K562 (cell line): Measurements from ENCODE around the gene EOLA1. TPM values are rescaled to one million over a fixed set of nuclear protein-coding genes. Genes with fewer than 3 reads are reported as not detected.
A peak's percentile ranks its signal among the peaks of the same experiment; 100 is the strongest.
"Not testable (repeated sequence)": the region's sequence is repeated elsewhere in the genome, so short reads cannot be mapped to it uniquely, and the experiment has no call there.

Experiments
- ATAC-seq: fragments of 200-7000 bp; cut with Tn5 transposase; 3 replicates; pipeline ENCODE4 v1.9.1; 2020; ENCODE audit warnings: moderate library complexity
- BruUV-seq: library from RNA; stranded (reverse); fragments of 400-500 nt; replicated peaks from 2 replicates; lab custom pipeline; 2021; lab: Mats Ljungman, UMichigan
- CTCF ChIA-PET: fragments of 300-600 bp; formaldehyde crosslinking; extraction: SDS; loops from one replicate; lab custom pipeline; 2021; ENCODE audit warnings: low intra/inter-chr PET ratio; lab: Yijun Ruan, JAX
- POLR2A ChIA-PET: fragments of 300-600, 350-650 bp; sonication (Branson Sonifier 250); formaldehyde crosslinking; extraction: SDS; loops from one replicate; lab custom pipeline; 2021; ENCODE audit warnings: antibody characterized with exemption, inconsistent platforms; lab: Yijun Ruan, JAX
- DNase-seq, 4 experiments: peaks; one replicate each; pipeline versions ENCODE4 v3.0.0 to v3.0.0-alpha.2; 2011 to 2018; ENCODE audit warnings: low spot score in 3 of 4, mixed read lengths in 3 of 4; ENCODE audit errors: extremely low read depth in 1 of 4
- FAIRE-seq: peaks from 2 replicates; lab custom pipeline; 2011; peaks lifted over from hg19 to GRCh38; lab: Jason Lieb, UNC
- H2AFZ ChIP-seq: 2 replicates; pipeline ENCODE4 v1.6.0; 2011; ENCODE audit warnings: low read depth, low read length, control low read depth, inconsistent platforms
- H3K27ac ChIP-seq: fragments of 200-600 bp; 3 replicates; pipeline ENCODE4 v1.8.0; 2011; ENCODE audit warnings: low read depth, mild to moderate bottlenecking, control low read depth, inconsistent platforms, low read length, moderate library complexity, mixed read lengths; ENCODE audit errors: extremely low read depth
- H3K27me3 ChIP-seq, 2 experiments: fragments of 300-600 bp in 1 of 2; 2 replicates in 1 of 2; 3 replicates in 1 of 2; pipeline versions ENCODE4 v1.6.0 to v1.8.0; 2011; ENCODE audit warnings: inconsistent platforms in 2 of 2, low read length in 2 of 2, mild to moderate bottlenecking in 1 of 2, mixed read lengths in 1 of 2, moderate library complexity in 1 of 2; ENCODE audit not compliant: control insufficient read depth in 2 of 2, insufficient read depth in 2 of 2
- H3K36me3 ChIP-seq: fragments of 300-600 bp; 3 replicates; pipeline ENCODE4 v1.8.0; 2011; ENCODE audit warnings: mild to moderate bottlenecking, low read length, inconsistent platforms; ENCODE audit not compliant: control insufficient read depth, insufficient read depth
- H3K4me1 ChIP-seq, 2 experiments: fragments of 200-600 bp in 1 of 2; replicated peaks in 1 of 2; 2 replicates in 1 of 2; 3 replicates in 1 of 2; pipeline versions ENCODE4 v1.5.1 to v1.8.0; 2011; ENCODE audit warnings: inconsistent platforms in 2 of 2, low read length in 2 of 2, mild to moderate bottlenecking in 1 of 2, mixed read lengths in 1 of 2, moderate library complexity in 1 of 2; ENCODE audit not compliant: control insufficient read depth in 2 of 2, insufficient read depth in 2 of 2
- H3K4me2 ChIP-seq: 2 replicates; pipeline ENCODE4 v1.6.1; 2011; ENCODE audit warnings: low read length, control low read depth, inconsistent platforms, mixed read lengths; ENCODE audit not compliant: insufficient read depth
- H3K4me3 ChIP-seq: fragments of 200-600 bp; sonication (generic), shearing (Covaris generic); 2 replicates; pipeline ENCODE4 v1.5.1; 2016; ENCODE audit warnings: control low read depth, inconsistent platforms
- H3K79me2 ChIP-seq: fragments of 200-600 bp; 3 replicates; pipeline ENCODE4 v1.8.0; 2011; ENCODE audit warnings: low read length, inconsistent platforms; ENCODE audit not compliant: control insufficient read depth, insufficient read depth
- H3K9ac ChIP-seq, 2 experiments: 2 replicates each; pipeline versions ENCODE4 v1.6.0 to v1.6.1; 2011; ENCODE audit warnings: low read depth in 2 of 2, low read length in 2 of 2, control low read depth in 1 of 2, inconsistent platforms in 1 of 2, mild to moderate bottlenecking in 1 of 2, mixed read lengths in 1 of 2; ENCODE audit not compliant: insufficient read depth in 1 of 2
- H3K9me1 ChIP-seq: one replicate; pipeline ENCODE4 v1.6.0; 2011; ENCODE audit warnings: inconsistent platforms, mild to moderate bottlenecking, low read length, moderate library complexity; ENCODE audit not compliant: control insufficient read depth, insufficient read depth
- H3K9me3 ChIP-seq: replicated peaks from 2 replicates; pipeline ENCODE4 v1.5.1; 2011; ENCODE audit warnings: low read depth, low read length, inconsistent platforms; ENCODE audit not compliant: control insufficient read depth, insufficient read depth
- H4K20me1 ChIP-seq: replicated peaks from 2 replicates; pipeline ENCODE4 v1.6.1; 2011; ENCODE audit warnings: low read length, inconsistent platforms, mixed read lengths; ENCODE audit not compliant: control insufficient read depth, insufficient read depth
- EGR1 ChIP-seq: fragments of 450-650 bp; conservative IDR thresholded peaks from 2 replicates; pipeline ENCODE4 v1.6.1; 2017; ENCODE audit warnings: mild to moderate bottlenecking
- FOXJ2 ChIP-seq: fragments of 200-800 bp; sonication (Bioruptor generic); IDR thresholded peaks from 2 replicates; pipeline ENCODE4 v1.6.1; 2016; ENCODE audit warnings: missing genetic modification characterization, missing compliant biosample characterization
- GABPA ChIP-seq: fragments of 200-800 bp; sonication (Bioruptor generic); conservative IDR thresholded peaks from 2 replicates; pipeline ENCODE4 v1.6.1; 2016; ENCODE audit warnings: low read depth, missing genetic modification characterization, missing compliant biosample characterization
- GATA2 ChIP-seq: sonication (generic); formaldehyde crosslinking; IDR thresholded peaks from 2 replicates; pipeline ENCODE4 v1.4.0; 2020; ENCODE audit warnings: mild to moderate bottlenecking, missing genetic modification reagents
- MAFK ChIP-seq: IDR thresholded peaks from 2 replicates; pipeline ENCODE4 v1.6.1; 2011; ENCODE audit warnings: low read length, improper control_type of control experiment
- NFE2 ChIP-seq: IDR thresholded peaks from 2 replicates; pipeline ENCODE4 v1.6.1; 2014; ENCODE audit warnings: antibody characterized with exemption, low read depth
- NR2C2 ChIP-seq, 2 experiments: fragments of 200-800 bp in 1 of 2; sonication (Bioruptor generic) in 1 of 2; sonication (generic) in 1 of 2; formaldehyde crosslinking in 1 of 2; IDR thresholded peaks; 2 replicates each; pipeline versions ENCODE4 v1.6.1 to v1.8.0; 2016 to 2022; ENCODE audit warnings: mild to moderate bottlenecking in 1 of 2, missing compliant biosample characterization in 1 of 2, missing genetic modification characterization in 1 of 2, missing genetic modification reagents in 1 of 2
- RBFOX2 ChIP-seq: fragments of 200-400 bp; formaldehyde crosslinking; IDR thresholded peaks from 2 replicates; pipeline ENCODE4 v1.6.1; 2017; ENCODE audit warnings: low read depth, mild to moderate bottlenecking, low read length, moderate library complexity
- RCOR1 ChIP-seq, 2 experiments: IDR thresholded peaks; 2 replicates each; pipeline ENCODE4 v1.6.1; 2012; ENCODE audit warnings: low read depth in 2 of 2, low read length in 2 of 2, borderline replicate concordance in 1 of 2, improper control_type of control experiment in 1 of 2
- RFX1 ChIP-seq: fragments of 450-650 bp; IDR thresholded peaks from 2 replicates; pipeline ENCODE4 v1.6.1; 2016; ENCODE audit warnings: mild to moderate bottlenecking, moderate library complexity
- WGBS: fragments of 100-300 bp; shearing (Covaris generic); methylation state at CpG from one replicate; pipeline ENCODE4 v1.1.6; 2016; ENCODE audit warnings: low coverage, mixed read lengths; ENCODE audit not compliant: insufficient coverage; ENCODE audit errors: missing lambda C conversion rate; 5-methylcytosine and 5-hydroxymethylcytosine counted together
- in situ Hi-C: fragments of 300-500 bp; cut with MboI; formaldehyde crosslinking; loops from 4 replicates; pipeline ENCODE4 v1.15.0; 2018; ENCODE audit warnings: inconsistent platforms, mixed read lengths
- intact Hi-C: fragments of 100-400 bp; cut with micrococcal nuclease; formaldehyde crosslinking; loops from 2 replicates; pipeline ENCODE4 v1.14.2; 2022
- polyA plus RNA-seq, 8 experiments: library from polyadenylated mRNA; depleted of rRNA in 4 of 8; stranded (reverse) in 5 of 8; unstranded in 3 of 8; fragments of >200 nt; fragmentation: Nextera tagmentation in 2 of 8; fragmentation: Illumina TruSeq in 1 of 8; extraction: Ambion mirVana in 2 of 8; extraction: Trizol in 1 of 8; gene quantifications; 2 replicates each; pipeline versions ENCODE4 v1.2.1 to v1.2.3, GENCODE V29; 2011 to 2014; ENCODE audit warnings: inconsistent platforms in 1 of 8, missing spikeins in 1 of 8
- total RNA-seq, 7 experiments: library from RNA; depleted of rRNA in 6 of 7; stranded (reverse); fragments of >200 nt in 6 of 7; fragmentation: Illumina TruSeq in 2 of 7; extraction: Trizol in 2 of 7; gene quantifications; 2 replicates each; pipeline versions ENCODE4 v1.2.1 to v1.2.3, GENCODE V29; 2011 to 2021; ENCODE audit warnings: low replicate concordance in 1 of 7

EOLA1 gene
- total and polyA plus RNA-seq, 9 of the 15 experiments (the other 6 are each of a cell fraction or from before 2014, with no cell fraction given), result 6.3 to 32.9 (median 18.2) TPM

- H3K27ac ChIP-seq, H3K4me2 ChIP-seq, H3K9me3 ChIP-seq, BruUV-seq, ATAC-seq, H2AFZ ChIP-seq, H3K36me3 ChIP-seq, H3K4me3 ChIP-seq, H3K79me2 ChIP-seq, H3K9me1 ChIP-seq, CTCF ChIA-PET, FAIRE-seq, DNase-seq, H3K9ac ChIP-seq, intact Hi-C loops, H4K20me1 ChIP-seq, POLR2A ChIA-PET, H3K27me3 ChIP-seq: not testable (repeated sequence)
- WGBS, result 39% methylated on average over 4 of the region's 5 CpGs
- peaks cover 11 to 14% of the 10 kb centered on the region in 2 experiments; a peak in 2 of 5 replicates for H3K4me1 ChIP-seq
- in situ Hi-C loops, result loop anchor here (25.0 kb wide), 1 partner anchor 134 kb away; the partner anchor contains the start of gene TMEM185A
Measured at GRCh38 chrX:149502923-149503322, 37.9 kb upstream of the EOLA1 start.

- ATAC-seq (peak; percentile 66), FAIRE-seq (peak; percentile 100), DNase-seq (peak in 1 of 4 experiments; percentile 55)
- BruUV-seq; H3K9me3 ChIP-seq; H4K20me1 ChIP-seq; H2AFZ ChIP-seq; H3K4me2 ChIP-seq; H3K4me3 ChIP-seq; H3K27ac ChIP-seq; intact Hi-C loops; H3K79me2 ChIP-seq; H3K9me1 ChIP-seq; POLR2A ChIA-PET; CTCF ChIA-PET; H3K36me3 ChIP-seq; H3K9ac ChIP-seq; H3K27me3 ChIP-seq; TF ChIP-seq NR2C2 (CRISPR knock-in tag; IDR thresholded peaks at IDR 0.05): not testable (repeated sequence)
- WGBS, result 0% methylated on average over 1 of the region's 10 CpGs
- peaks cover 11 to 14% of the 10 kb centered on the region in 2 experiments; a peak in 2 of 5 replicates for H3K4me1 ChIP-seq
- TF ChIP-seq RCOR1 (IDR thresholded peaks at IDR 0.05; ENCODE audit: borderline replicate concordance in 1 of 2, low read depth in 2 of 2, low read length in 2 of 2) (peak in 1 of 2 experiments; percentile 52; a peak in 1 of 4 replicates), FOXJ2 (tag) (0 out of 2 replicates have a peak, but pooled peaks have one; percentile 56), NR2C2 (tag; IDR thresholded peaks at IDR 0.05) (peak; percentile 56), EGR1 (peak; percentile 64), GATA2 (CRISPR knock-in tag) (peak; percentile 17; the same call in 1 of the 2 replicates), RFX1 (peak; percentile 80), GABPA (tag) (peak; percentile 47; the same call in 1 of the 2 replicates), NFE2 (peak; percentile 69), RBFOX2 (0 out of 2 replicates have a peak, but pooled peaks have one; percentile 24), MAFK (peak; percentile 22; the same call in 1 of the 2 replicates)
- in situ Hi-C loops, result loop anchor here (25.0 kb wide), 1 partner anchor 134 kb away; the partner anchor contains the start of gene TMEM185A
Measured at GRCh38 chrX:149503446-149503845, 37.4 kb upstream of the EOLA1 start.
